ENCODE data around the gene HAPLN1.
"Not testable (repeated sequence)": the region's sequence is repeated elsewhere in the genome, so short reads cannot be mapped to it uniquely, and the experiment has no call there.

Gene HAPLN1

GRCh38 chr5:83720836-83721537 lies at the start of gene HAPLN1:
Gene HAPLN1 (minus strand): TSS chr5:83720855. CDS start chr5:83673523, 47,332 bp downstream.
- no peak for DNase-seq (ENCODE audit: low read depth, low spot score)

DNA sequence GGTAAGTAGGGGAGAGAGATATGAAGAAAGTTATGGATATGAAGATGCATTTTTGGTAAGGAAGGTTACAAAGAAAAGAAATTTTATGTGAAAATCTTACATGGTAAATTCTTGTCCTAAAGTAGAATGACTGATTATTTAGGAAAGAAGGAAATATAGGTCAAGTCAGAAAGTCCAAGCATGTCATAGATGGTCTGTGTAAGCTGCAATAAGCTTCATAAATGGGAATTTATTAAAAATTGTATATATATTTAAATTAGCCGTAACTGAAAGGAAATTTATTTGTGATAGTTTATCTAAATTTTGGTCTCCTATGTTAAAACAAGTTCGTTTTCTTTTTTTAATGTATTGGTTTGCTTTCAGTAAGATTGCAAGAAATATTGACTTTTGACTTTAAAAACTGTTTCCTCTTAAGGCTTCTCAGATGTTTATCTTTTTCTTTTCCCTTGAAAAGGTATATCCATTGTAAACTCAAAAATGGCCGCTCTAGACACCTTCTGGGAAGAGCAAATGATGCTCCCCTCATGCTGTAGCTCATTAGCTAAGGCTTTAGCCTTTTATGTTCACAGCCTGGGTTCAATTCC lies 46.8 kb upstream of the HAPLN1 start:
- DNase-seq (ENCODE audit: low read depth, low spot score): no peak

DNA sequence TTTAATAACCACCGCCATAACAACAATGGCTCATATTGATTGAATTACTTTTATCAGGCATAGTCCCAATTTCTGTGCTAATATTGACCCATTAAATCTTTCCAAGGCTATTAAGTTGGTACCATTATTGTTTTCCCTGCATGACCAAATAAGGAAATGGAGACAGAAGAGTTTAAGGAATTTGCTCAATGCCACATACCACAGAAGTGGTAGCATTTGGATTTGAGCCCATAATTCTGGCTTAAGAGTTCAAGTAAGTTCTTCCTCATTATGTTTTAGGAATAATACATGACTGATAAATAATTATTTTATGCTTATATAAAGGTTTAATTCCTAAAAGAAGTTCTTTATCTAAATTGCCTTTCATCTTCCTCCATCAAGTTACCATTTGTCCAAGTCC lies 43.4 kb upstream of the HAPLN1 start:
- no peak for DNase-seq (ENCODE audit: low read depth, low spot score)

DNA sequence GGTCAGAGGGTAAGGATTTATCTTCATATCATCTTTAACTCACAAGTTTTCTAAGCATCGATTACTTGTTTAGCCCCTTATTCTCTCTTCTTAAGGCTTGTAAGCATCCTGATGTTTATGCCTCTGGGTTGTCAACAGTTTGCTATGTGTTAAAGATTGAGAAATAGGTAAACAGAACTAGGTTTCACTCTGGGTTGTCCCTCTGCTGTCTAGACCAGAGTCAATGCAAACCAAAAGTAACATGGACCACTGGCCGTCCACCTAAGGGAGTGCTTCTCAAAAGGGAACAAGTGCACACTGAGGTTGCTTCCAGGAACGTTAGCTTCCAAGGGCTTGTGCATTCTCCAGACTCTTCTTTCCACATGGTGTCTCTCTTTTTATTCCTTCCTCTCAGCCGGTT lies 39.9 kb upstream of the HAPLN1 start:
- no peak for DNase-seq (ENCODE audit: low read depth, low spot score)

DNA sequence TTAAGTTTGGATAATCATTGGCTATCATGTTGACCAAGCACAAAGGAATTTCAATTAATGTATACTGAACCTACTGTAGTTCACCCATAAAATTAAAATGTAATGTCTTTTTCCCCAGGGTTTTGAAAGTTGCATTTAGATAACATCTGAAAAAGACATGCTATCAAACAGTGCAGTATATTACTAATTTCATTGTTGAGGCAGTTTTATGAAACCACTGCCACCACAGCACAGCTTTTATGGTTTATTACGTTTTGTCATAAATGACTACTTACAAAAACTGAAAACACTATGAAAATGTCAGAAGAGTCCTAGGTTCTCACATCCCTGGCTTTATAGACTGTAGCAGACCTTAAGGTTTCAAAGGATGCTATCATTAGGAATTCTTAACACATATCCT lies 32.0 kb upstream of the HAPLN1 start:
- DNase-seq (ENCODE audit: low read depth, low spot score): no peak

- no peak for DNase-seq (ENCODE audit: low read depth, low spot score)
Measured at GRCh38 chr5:83751201-83751600, 30.5 kb upstream of the HAPLN1 start.

DNA sequence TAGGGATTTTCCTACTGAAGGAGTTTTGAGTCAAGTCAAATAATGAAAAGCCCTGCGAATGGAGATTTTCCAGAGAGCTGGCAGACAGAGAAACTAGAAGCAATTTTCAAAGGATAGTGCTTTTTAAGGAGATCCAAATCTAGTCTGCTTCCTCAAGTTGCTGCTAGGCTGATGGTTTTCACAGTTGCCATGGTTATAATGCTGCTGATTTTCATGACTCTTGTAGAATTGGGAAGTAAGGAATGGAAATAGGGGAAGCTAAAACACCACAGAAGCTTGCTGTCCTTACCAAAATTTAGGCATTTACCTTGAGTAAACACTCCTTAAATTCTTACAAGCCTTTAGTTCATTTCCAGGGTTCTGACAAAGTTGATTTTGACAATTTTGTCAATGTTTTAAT lies 30.1 kb upstream of the HAPLN1 start:
- DNase-seq (ENCODE audit: low read depth, low spot score): no peak

- no peak for DNase-seq (ENCODE audit: low read depth, low spot score)
Measured at GRCh38 chr5:83745816-83746215, 25.2 kb upstream of the HAPLN1 start.

- no peak for DNase-seq (ENCODE audit: low read depth, low spot score)
Measured at GRCh38 chr5:83744821-83745220, 24.2 kb upstream of the HAPLN1 start.

DNA sequence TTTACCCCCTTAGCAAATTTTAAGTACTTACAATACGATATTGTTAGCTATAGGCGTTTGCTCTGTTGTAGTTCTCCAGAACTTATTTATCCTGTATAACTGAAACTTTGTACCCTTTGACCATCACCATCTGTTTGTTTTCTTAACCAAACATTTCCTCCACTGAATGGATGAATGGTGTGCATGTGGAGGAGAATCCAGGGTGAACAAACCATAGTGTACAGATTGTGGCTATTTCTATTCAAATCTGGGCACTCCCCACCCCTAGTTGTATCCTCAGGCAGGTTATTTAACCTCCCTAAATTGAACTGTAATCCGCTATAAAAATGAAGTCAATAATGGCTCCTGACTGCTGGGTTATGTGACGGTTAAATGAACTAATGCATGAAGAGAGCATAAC lies 21.4 kb upstream of the HAPLN1 start:
- no peak for DNase-seq (ENCODE audit: low read depth, low spot score)

- no peak for DNase-seq (ENCODE audit: low read depth, low spot score)
Measured at GRCh38 chr5:83741571-83741970, 20.9 kb upstream of the HAPLN1 start.

- DNase-seq (ENCODE audit: low read depth, low spot score): no peak
Measured at GRCh38 chr5:83740741-83741140, 20.1 kb upstream of the HAPLN1 start.

GRCh38 chr5:83736169-83736568 lies 15.5 kb upstream of the HAPLN1 start:
- not testable (repeated sequence) for DNase-seq (ENCODE audit: low read depth, low spot score)

DNA sequence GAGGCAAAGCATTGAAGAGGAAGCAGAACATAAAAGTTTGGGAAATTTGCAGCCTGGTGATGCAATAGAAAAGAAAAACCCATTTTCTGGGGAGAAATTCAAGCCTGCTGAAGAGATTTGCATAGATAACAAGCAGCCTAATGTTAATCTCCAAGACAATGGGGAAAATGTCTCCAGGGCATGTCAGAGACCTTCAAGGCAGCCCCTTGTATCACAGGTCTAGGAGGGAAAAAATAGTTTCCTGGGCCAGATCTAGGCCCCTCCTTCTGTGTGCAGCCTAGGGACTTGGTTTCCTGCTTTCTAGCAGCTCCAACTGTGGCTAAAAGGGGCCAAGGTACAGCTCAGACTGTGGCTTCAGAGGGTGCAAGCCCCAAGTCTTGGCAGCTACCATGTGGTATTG lies 14.4 kb upstream of the HAPLN1 start:
- DNase-seq (ENCODE audit: low read depth, low spot score): not testable (repeated sequence)

DNA sequence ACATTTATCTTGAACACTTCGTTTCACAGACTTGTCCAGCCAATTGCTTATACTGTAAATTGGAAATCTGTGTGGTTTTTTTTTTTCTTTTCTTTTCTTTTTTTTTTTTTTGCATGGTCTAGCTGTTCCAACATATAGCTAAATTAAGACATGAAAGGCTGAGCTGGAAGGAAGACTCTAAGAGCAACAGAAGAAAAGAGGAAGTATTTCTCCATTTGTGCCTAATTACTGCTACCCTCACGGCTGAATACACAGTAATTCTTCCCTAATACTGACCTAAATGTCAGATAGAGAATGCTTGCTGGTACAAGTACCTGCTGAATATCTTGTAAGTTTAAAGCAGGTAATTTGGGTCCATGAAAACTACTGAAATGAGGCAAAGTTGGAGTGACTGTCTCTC lies 11.0 kb upstream of the HAPLN1 start:
- no peak for DNase-seq (ENCODE audit: low read depth, low spot score)

GRCh38 chr5:83729362-83729761 lies 8.7 kb upstream of the HAPLN1 start:
- no peak for DNase-seq (ENCODE audit: low read depth, low spot score)

GRCh38 chr5:83726912-83727311 lies 6.3 kb upstream of the HAPLN1 start:
- DNase-seq (ENCODE audit: low read depth, low spot score): no peak

GRCh38 chr5:83724935-83725334 lies 4.3 kb upstream of the HAPLN1 start:
- DNase-seq (ENCODE audit: low read depth, low spot score): no peak

- DNase-seq (ENCODE audit: low read depth, low spot score): no peak
Measured at GRCh38 chr5:83724001-83724400, 3.3 kb upstream of the HAPLN1 start.

DNA sequence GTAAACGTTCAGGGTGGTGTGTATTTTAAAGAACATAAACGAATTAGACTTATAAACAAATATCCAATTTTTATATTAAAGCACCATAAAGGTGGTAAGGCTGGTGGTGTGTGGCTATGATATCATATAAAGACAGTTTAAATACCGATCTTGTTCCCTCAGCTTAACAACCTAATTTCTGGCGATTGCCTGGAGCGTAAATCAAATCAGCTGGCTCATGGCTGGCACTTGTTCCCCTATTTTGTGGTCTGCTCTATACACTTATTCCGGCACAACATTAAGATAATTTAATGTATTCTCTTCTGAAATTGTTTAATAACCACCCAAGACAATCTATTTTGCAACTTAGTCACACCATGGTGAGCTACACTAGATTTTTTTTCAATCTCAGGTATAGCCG lies 2.4 kb upstream of the HAPLN1 start:
- DNase-seq (ENCODE audit: low read depth, low spot score): no peak

DNA sequence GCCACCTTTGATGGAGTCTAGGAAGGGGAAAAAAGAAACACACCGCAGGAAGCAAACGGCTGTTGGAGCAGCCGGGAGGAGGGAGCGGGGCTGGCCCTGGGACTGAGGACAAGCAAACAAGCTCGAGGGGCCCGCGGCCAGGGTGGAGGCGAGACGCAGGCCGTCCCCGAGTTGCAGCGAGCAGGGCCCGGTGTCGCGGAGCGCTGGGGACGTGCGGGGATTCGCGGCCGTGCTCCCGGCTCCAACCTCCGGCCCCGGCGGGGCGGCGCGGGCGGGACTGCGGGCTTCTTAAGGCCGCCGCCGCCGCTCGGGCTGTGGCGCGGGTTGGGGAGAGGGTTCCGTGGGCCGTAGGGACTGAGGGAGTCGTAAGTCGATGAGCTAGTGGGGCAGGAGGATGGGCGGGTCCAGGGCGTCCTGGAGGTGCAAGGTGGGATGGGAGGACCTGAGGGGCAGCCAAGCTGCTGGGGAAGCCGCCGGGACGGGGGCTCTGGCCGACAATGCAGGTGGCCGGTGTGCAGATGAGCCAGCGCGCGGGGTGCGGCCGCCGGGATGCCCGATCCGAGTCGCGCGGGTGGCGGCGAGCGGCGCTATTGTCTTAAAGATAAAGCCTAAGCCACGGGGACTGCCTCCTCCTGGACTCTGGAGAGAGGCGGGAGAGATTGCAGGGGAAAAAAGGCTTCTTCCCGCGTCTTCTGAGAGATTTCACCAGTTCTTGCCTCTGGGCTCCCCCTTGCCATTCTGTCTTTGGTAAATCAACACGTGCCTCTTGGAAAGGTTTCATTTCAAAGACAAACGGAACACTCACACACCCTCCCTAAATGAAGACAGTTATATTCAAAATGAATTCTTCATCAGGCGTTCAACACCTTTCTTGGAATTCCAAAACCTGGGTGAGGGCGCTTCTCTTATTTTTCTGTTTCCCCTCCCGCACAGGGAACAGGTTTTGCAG lies 1.6 kb upstream of the HAPLN1 start:
- DNase-seq (ENCODE audit: low read depth, low spot score): no peak

GRCh38 chr5:83718936-83719495 lies 1.6 kb downstream of the HAPLN1 start:
- DNase-seq (ENCODE audit: low read depth, low spot score): no peak
